CD4-positive, alpha-beta T cell treated with Interleukin-17A for 4 hours (primary cell): ENCODE data around the gene ADAMTS18.

Experiments
- DNase-seq: peaks from one replicate; pipeline ENCODE4 v3.0.0-alpha.2; 2020; ENCODE audit warnings: mixed read lengths

Gene ADAMTS18

DNA sequence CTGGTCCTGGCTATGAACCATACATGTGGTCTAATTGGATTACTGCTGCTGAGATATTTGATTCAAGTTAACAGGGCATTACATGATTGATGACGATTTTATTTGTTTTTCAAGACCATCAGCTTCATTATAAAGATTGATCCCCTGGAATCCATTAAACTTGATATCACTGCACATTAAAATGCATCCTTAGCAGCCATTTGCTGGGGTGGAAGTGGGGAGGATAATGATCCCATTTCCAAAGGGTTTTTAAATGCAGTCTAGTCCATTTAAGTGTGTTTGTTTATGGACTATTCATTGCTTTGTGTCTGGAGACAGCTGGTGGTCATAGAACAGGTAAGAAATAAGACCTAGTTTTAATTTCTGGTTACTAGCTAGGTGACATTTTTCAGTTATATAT lies 40.9 kb downstream of the ADAMTS18 start:
- no peak for DNase-seq

- DNase-seq: no peak
Measured at GRCh38 chr16:77387815-77388209, 47.0 kb downstream of the ADAMTS18 start.

- no peak for DNase-seq
Measured at GRCh38 chr16:77386831-77387814, 47.7 kb downstream of the ADAMTS18 start.

DNA sequence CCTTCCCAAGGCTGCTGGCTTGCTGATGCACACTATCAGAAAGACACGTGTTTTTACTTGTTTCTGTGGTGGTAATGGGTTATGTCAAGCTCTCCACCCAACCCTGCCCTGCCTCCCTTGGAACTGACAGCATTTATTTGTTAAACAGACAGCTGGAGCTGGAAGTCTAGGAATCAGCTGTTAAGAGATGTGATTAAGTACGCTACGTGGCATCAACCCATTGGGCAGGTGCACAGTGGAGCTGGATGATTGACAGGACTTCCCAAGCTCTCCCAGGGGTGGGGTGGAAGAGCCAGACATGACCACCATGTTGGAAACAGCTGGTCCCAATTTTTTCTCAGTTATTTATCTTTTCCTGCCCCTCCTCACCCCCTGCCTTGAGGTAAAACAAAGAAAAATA lies 49.4 kb downstream of the ADAMTS18 start:
- DNase-seq: no peak

DNA sequence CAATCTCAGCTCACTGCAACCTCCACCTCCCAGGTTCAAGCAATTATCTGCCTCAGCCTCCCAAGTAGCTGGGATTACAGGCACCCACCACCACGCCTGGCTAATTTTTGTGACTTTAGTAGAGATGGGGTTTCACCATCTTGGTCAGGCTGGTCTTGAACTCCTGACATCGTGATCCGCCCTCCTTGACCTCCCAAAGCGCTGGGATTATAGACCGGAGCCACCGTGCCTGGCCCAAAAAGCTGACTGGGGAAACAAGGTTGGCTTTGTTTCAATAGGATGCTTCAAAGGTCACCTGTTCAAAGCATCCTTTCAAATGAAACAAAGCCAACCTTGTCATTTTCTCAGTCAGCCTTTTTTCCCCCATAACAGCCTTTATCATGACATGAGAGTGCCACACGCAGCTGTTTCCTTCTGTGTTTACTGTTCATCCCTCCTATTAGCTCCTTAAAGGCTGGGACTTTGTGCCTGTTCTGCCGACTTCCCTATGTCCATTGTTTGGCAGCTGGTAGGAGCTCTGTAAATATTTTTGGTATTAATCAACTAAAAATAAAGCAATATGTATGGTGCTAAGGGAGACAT lies 51.1 kb downstream of the ADAMTS18 start:
- DNase-seq: no peak

DNA sequence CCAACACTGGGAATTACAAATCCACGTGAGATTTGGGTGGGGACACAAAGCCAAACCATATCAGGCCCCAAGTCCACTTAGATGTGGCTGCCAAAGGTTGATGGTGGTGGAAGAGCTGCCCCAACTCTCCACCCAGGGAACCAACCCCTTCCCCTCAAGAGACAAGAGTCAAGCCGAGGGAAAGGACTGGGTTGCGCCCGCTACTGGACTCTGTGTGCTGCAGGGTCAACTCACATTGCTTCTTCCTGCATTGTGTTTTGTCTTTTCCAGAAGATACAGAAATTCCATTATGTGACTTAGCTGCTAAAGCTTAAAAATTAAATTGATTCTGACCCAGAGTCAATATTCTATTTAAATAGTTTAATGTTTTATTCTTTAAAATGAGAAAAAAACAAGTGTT lies 58.5 kb downstream of the ADAMTS18 start:
- peak; percentile 30 for DNase-seq

DNA sequence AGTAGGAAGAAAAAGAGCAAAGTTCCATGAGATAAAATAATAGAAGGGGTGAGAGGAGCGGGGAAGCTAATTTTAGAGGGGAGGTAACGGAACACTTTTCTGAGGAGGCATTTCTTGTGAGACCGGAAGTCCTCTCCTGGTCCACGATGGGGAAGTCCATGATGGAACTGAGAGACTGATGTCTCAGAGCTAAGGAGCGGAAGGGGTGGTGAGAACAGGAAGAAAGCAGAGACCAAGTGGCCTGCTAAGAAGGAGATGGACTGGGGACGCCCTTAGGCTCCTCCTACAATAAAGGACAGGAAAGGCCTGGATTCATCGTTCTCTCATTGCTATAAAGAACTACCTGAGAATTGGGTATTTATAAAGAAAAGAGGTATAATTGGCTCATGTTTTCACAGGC lies 59.4 kb downstream of the ADAMTS18 start:
- DNase-seq: no peak

GRCh38 chr16:77374384-77374783 lies 60.5 kb downstream of the ADAMTS18 start:
- no peak for DNase-seq

DNA sequence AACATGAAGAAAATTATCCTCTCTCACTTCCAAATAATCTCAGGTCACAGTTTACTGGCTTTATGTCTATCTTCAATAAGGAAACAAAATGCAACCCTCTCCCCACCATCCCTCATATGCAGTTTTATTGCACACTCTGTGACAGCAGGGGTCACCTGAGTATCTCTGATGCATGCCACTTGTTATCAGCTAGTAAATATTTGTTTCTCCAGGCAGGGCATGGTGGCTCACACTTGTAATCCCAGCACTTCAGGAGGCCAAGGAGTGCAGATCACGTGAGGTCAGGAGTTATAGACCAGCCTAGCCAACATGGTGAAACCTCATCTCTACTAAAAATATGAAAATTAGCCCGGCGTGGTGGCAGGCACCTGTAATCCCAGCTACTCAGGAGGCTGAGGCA lies 61.1 kb downstream of the ADAMTS18 start:
- DNase-seq: no peak

DNA sequence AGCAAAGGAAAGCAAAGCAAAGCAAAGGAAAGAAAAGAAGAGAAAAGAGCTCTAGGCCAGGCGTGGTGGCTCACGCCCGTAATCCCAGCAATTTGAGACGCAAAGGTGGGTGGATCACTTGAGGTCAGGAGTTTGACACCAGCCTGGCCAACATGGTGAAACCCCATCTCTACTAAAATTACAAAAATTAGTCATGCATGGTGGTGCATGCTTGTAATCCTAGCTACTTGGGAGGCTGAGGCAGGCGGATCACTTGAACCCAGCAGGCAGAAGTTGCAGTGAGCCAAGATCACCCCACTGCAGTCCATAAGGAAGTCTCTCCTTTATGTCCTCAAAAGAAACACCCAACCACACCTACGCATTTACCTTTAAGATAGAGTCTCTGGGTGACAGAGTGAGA lies 70.1 kb downstream of the ADAMTS18 start:
- no peak for DNase-seq

DNA sequence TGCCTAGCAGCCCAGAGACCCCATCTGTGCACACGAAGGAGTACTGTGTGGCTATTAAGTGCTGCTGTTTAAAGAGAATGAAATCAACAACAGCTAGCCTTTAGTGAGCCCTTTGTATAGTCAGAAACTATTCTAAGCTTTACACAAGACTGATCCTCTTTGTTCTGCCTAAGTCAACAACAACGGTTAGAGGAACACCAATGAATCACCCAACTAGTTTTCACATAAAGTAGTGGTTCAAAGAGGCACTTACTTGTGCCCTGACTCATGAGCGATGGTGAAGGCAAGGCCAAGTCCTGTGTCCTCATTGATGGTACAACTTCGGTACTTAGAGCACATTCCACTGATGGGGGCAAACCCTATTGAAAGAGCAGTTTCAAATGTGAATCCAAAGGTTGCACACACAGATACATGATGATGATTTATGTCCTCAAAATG lies 75.8 kb downstream of the ADAMTS18 start:
- no peak for DNase-seq

DNA sequence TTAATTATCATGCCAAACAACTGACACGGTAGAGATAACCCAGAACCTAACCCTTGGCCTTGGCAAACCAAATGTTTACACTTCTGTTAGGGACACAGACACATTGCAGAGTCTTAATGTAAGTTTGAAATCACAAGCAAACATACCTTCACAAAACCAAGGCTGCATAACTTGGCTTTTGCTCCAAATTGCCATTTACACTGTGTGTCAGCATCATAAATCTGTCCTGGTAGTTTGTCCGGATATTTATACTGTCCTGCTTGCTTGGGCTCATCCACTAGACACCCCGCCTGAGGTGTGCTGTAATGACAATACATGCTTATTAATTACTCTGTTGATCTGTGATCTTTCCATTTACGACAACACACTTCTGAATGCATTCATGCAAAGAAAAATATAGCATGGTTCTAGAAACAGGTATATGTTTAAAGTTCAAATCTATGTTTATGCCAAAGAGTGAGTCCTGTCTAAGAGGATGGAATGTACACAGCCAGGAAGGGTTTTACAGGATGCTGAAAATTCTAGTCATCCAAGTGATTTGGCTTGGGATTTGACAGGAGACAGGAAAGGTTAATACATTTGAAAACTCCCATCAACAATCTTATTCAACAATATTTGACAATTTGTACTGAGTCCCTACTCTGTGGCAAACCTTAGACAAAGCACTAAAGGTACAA lies 81.1 kb downstream of the ADAMTS18 start:
- DNase-seq: no peak

DNA sequence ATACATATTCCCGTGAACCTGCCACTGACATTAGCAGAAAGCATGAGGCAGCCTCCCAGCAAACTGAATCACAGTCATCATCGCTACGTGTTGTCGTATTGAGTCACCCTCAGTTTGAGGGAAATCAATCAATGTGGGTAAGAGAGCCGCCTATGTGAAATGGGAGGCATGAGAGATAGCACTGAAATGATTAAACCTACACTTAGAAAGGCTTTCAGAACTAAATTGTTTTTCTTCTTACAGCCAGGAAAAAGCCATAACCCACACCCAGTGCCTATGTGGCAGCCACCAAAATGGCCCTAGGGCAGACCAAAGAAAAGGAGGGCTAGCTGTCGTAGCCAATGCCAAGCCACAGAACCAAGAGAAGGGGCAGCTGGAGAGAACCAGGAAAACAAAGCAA lies 90.5 kb downstream of the ADAMTS18 start:
- no peak for DNase-seq

DNA sequence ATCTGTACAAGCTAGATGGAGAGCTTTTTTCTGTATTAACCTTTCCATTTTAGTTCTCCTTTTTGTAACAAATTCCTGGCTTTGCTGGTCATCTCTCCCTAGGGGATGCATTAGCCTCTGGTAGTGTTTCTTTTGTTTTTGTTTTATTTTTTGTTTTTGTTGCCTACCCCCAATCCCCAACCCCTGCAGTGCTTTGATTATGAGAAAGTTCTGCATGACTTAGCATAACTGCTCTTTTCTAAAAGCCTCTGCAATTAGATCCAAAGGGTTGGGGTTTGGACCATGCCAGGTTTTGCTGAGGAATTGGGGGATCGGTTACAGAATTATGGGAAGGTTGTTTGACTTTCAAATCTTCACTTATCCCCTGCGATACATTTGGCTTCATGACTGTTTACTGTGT lies 98.2 kb downstream of the ADAMTS18 start:
- DNase-seq: no peak

- DNase-seq: no peak
Measured at GRCh38 chr16:77335652-77336234, 99.1 kb downstream of the ADAMTS18 start.

- no peak for DNase-seq
Measured at GRCh38 chr16:77332792-77333191, 102.0 kb downstream of the ADAMTS18 start.

DNA sequence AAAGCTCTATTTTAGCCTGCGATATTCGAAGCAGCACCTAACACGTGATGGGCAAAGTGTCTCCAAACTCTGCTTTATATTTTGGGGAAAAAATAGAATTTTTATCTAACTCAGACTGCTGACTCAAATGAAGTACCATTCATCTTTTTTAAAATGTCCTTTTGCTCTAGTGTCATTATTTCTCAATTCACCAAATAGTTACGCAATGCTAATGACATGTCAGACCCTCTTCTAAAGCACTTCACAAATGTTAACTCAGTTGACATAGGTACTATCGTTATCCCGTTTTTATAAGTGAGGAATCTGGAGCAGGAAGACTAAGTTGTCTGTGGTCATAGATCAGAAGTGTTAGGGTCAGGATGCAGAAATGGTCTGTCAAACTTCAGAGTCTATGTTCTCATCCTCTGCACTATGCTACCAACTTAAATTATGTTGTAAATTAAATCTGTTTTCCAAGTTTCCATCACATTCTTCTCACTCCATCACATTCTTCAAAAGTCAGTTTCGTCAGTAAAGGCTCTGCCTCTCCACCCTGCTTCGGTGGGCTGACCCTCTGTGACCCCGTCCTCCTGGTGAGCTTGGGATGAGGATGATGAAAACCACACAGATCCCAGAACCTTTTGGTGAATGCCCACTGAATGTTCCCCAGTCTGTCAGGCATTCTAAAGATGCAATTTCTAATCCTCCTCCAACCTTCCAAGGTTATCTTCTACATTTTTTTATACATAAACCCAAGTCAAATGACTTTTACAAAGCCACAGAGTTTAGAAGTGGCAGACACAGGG lies 102.8 kb downstream of the ADAMTS18 start:
- no peak for DNase-seq

DNA sequence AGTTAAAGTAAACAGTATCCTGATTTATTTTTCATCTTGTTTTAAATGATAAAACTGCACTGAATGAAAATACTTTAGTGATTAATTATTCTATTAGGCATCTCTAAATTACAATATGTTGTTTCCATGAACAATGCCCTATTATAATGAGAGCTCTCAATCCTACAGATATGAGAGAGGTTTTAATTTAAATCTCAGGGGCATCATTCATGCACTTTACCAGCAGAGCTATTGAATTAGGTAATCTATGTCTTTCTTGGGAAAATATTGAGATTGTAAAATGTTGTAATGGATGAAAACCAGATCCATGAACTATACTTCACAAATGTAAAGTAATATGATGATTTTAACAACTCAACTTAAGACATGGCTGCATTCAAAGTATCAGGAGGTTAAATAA lies 103.8 kb downstream of the ADAMTS18 start:
- no peak for DNase-seq

GRCh38 chr16:77330332-77331042 lies 104.3 kb downstream of the ADAMTS18 start:
- DNase-seq: no peak

GRCh38 chr16:77328768-77329167 lies 106.1 kb downstream of the ADAMTS18 start:
- DNase-seq: no peak

DNA sequence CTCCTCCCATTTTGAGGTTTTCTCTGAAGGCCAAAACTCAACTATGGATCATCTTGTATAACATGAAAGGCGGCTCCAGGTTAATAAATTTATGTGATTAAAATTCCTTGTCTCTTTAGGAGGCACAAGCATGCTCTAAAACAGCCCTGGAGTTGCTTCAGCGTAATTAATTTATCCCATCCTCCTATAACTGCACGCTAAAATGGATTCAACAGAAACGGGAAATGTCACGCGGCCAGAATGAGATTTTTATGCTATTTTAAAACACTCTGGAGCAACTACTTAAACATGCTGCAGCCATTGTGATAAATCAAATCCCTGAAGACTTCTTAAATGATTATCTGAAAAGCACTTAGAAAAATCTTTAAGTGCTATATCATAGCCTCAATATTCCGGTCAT lies 106.6 kb downstream of the ADAMTS18 start:
- no peak for DNase-seq

- DNase-seq: no peak
Measured at GRCh38 chr16:77327717-77328116, 107.1 kb downstream of the ADAMTS18 start.
